Parathyroid adenoma (tissue), 2 donors: ENCODE data around the gene TCOF1.

Source experiments
- H2AFZ ChIP-seq: fragments of 300-600 bp; sonication (generic); one replicate; pipeline ENCODE4 v1.7.0; 2017; ENCODE audit warnings: antibody characterized with exemption, mild to moderate bottlenecking
- H3K27ac ChIP-seq: fragments of 300-600 bp; sonication (generic); one replicate; pipeline ENCODE4 v1.7.0; 2017
- H3K27me3 ChIP-seq: fragments of 300-600 bp; sonication (generic); one replicate; pipeline ENCODE4 v1.7.0; 2017; ENCODE audit warnings: low read length; ENCODE audit not compliant: control insufficient read depth, insufficient read depth
- H3K36me3 ChIP-seq: fragments of 300-600 bp; sonication (generic); one replicate; pipeline ENCODE4 v1.7.0; 2017; ENCODE audit warnings: low read length; ENCODE audit not compliant: control insufficient read depth, insufficient read depth
- H3K4me1 ChIP-seq: fragments of 300-600 bp; sonication (generic); one replicate; pipeline ENCODE4 v1.7.0; 2017; ENCODE audit warnings: control low read depth
- H3K4me2 ChIP-seq: fragments of 300-600 bp; sonication (generic); one replicate; pipeline ENCODE4 v1.7.0; 2017; ENCODE audit warnings: low read length
- H3K4me3 ChIP-seq: fragments of 300-600 bp; sonication (generic); one replicate; pipeline ENCODE4 v1.7.0; 2017; ENCODE audit warnings: low read depth, low read length
- H3K79me2 ChIP-seq: fragments of 300-600 bp; sonication (generic); one replicate; pipeline ENCODE4 v1.7.0; 2017; ENCODE audit warnings: control low read depth
- H3K9ac ChIP-seq: fragments of 300-600 bp; sonication (generic); one replicate; pipeline ENCODE4 v1.7.0; 2017; ENCODE audit warnings: mild to moderate bottlenecking
- H3K9me3 ChIP-seq: fragments of 300-600 bp; sonication (generic); one replicate; pipeline ENCODE4 v1.7.0; 2017; ENCODE audit warnings: low read length; ENCODE audit not compliant: control insufficient read depth
- TF ChIP-seq, protein P1 (sequence below): fragments of 300-600 bp; sonication (generic); IDR thresholded peaks from one replicate; pipeline ENCODE4 v1.7.0; 2017; ENCODE audit warnings: antibody characterized with exemption, mild to moderate bottlenecking
- donor health status: primary hyperparathyroidism.

Gene TCOF1

DNA sequence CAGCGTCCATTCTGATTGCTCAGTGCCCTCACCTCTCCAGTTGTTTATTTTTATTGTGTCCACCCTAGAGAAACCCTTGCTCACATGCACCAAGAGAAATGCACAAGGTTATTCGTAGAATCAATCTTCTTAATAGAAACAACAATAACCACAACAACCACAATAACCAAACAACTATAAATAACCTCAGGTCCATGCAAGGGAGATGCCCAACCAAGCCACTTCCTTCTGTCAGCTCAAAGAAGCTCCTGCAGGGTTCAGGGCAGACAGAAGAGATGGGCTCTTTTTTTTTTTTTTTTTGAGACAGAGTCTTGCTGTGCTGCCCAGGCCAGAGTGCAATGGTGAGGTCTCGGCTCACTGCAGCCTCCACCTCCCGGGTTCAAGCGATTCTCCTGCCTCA lies 14.9 kb upstream of the TCOF1 start:
- TF ChIP-seq, protein P1, sequence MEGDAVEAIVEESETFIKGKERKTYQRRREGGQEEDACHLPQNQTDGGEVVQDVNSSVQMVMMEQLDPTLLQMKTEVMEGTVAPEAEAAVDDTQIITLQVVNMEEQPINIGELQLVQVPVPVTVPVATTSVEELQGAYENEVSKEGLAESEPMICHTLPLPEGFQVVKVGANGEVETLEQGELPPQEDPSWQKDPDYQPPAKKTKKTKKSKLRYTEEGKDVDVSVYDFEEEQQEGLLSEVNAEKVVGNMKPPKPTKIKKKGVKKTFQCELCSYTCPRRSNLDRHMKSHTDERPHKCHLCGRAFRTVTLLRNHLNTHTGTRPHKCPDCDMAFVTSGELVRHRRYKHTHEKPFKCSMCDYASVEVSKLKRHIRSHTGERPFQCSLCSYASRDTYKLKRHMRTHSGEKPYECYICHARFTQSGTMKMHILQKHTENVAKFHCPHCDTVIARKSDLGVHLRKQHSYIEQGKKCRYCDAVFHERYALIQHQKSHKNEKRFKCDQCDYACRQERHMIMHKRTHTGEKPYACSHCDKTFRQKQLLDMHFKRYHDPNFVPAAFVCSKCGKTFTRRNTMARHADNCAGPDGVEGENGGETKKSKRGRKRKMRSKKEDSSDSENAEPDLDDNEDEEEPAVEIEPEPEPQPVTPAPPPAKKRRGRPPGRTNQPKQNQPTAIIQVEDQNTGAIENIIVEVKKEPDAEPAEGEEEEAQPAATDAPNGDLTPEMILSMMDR, result no peak
- Histone ChIP-seq H3K4me3 (no peak overlapping the region), H3K27ac (no peak overlapping the region), H3K4me1 (no peaks in the 10 kb centered on the region), H2AFZ (no peak overlapping the region), H3K9me3 (no peaks in the 10 kb centered on the region), H3K9ac (no peak overlapping the region), H3K27me3 (no peaks in the 10 kb centered on the region), H3K79me2 (no peaks in the 10 kb centered on the region), H3K36me3 (no peaks in the 10 kb centered on the region), H3K4me2 (no peak overlapping the region)

DNA sequence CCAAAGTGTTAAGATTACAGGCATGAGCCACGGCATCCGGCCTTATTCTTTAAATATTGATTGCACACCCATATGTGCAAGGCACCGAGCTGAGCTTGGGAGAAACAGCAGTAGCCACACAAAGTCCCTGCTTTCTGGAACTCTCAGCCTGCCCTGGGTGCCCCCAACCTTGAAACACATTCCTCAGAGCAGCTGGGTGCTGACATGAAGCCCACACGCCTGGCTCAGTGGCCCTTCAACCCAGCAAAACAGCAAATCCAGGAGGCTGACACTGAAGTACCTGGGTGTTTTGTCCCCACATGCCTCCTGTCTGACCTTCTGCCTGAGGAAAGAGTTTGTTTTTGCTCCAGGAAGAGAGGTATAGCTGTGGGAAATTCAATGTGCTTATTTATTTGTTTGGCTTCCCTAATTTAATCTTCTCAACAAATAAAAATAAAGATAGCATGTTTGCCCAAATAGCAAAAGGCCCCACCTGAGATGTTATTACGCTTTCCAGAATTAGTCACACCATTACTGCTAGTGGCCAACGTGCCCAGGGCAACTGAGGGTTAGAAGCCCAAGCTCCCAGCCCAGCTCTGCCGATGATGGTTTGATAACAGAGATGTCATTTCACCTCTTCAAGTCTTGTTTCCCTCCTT lies 13.4 kb upstream of the TCOF1 start:
- Histone ChIP-seq H3K4me1 (no peaks in the 10 kb centered on the region), H3K9me3 (no peaks in the 10 kb centered on the region), H3K36me3 (no peaks in the 10 kb centered on the region), H3K4me2 (no peak overlapping the region), H3K27ac (no peak overlapping the region), H3K79me2 (no peaks in the 10 kb centered on the region), H3K4me3 (no peak overlapping the region), H2AFZ (no peak overlapping the region), H3K27me3 (no peaks in the 10 kb centered on the region), H3K9ac (no peak overlapping the region)
- TF ChIP-seq, protein P1, result no peak

DNA sequence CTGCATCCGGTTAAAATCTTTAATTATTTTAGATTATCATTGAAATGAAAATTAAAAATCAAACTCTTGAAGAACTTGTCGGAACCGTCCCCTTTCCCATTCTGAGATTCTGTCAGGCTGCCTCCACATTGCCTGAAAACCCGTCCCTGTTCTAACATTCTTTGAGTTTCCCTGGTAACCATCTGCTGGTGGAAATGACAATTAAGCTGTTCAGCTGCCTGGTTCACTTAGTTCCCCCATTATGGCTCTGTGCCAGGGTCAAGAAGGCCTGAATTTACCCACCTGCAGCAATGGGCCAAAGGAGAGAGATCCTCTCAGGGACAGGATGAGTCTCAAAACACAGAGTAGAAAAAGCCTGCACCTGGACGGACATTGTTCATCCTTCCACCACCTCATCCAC lies 11.8 kb upstream of the TCOF1 start:
- H3K79me2 ChIP-seq, result no peaks in the 10 kb centered on the region
- no peaks in the 10 kb centered on the region for H3K9me3 ChIP-seq
- no peak overlapping the region for H2AFZ ChIP-seq
- TF ChIP-seq, protein P1, result no peak
- H3K36me3 ChIP-seq, result no peaks in the 10 kb centered on the region
- no peak overlapping the region for H3K27ac ChIP-seq
- no peak overlapping the region for H3K9ac ChIP-seq
- no peak overlapping the region for H3K4me2 ChIP-seq
- no peaks in the 10 kb centered on the region for H3K27me3 ChIP-seq
- H3K4me3 ChIP-seq, result no peak overlapping the region
- H3K4me1 ChIP-seq, result no peaks in the 10 kb centered on the region

DNA sequence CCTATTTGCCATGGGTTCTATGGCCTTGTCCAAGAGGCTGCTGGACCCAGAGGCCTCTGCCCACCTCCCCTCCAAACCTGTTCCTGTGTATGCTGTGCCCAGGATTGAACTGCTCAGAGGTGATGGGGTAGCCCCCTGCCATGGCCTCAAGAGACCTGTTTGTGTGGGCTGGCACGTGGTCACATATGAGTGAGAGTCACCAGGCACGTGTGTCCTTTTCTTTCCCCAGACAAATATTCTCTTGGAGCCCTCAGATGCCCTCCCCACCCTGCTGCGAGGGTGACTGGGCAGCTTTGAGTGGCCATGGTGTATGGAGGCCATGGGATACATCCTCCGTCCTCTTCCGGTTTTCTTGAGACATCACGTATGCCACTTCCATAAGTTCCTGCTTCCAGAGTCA lies 10.9 kb upstream of the TCOF1 start:
- no peaks in the 10 kb centered on the region for H3K27me3 ChIP-seq
- no peaks in the 10 kb centered on the region for H3K9me3 ChIP-seq
- no peak overlapping the region for H3K9ac ChIP-seq
- TF ChIP-seq, protein P1, result no peak
- no peak overlapping the region for H3K4me3 ChIP-seq
- no peaks in the 10 kb centered on the region for H3K79me2 ChIP-seq
- no peaks in the 10 kb centered on the region for H3K36me3 ChIP-seq
- no peak overlapping the region for H3K27ac ChIP-seq
- H3K4me1 ChIP-seq, result no peaks in the 10 kb centered on the region
- no peak overlapping the region for H3K4me2 ChIP-seq
- H2AFZ ChIP-seq, result no peak overlapping the region

DNA sequence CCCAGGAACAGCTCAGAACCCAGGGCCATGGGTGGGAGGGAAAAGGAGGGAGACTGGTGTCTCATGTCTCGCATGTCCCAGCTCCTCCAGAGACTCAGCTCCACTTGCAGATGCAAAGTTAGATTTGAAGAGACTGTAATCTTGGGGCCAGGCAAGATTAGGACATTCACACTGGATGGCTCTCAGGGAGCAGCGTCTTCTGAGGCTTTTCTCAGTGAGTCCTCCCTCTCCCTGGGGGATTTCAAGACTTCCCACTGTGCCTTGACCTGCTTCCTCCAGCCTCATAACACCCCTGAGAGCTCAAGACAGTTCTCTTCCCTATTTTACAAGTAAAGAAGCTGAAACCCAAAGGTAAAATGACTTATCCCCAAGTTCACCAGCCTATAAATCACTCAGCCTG lies 10.5 kb upstream of the TCOF1 start:
- H3K36me3 ChIP-seq, result no peaks in the 10 kb centered on the region
- no peaks in the 10 kb centered on the region for H3K4me1 ChIP-seq
- no peaks in the 10 kb centered on the region for H3K79me2 ChIP-seq
- H3K27me3 ChIP-seq, result no peaks in the 10 kb centered on the region
- H3K27ac ChIP-seq, result no peak overlapping the region
- no peak overlapping the region for H2AFZ ChIP-seq
- H3K9ac ChIP-seq, result no peak overlapping the region
- H3K4me3 ChIP-seq, result no peak overlapping the region
- TF ChIP-seq, protein P1, result no peak
- H3K9me3 ChIP-seq, result no peaks in the 10 kb centered on the region
- no peak overlapping the region for H3K4me2 ChIP-seq
